ENCODE measurements around the gene ATP12A.
"Not testable (repeated sequence)": the region's sequence is repeated elsewhere in the genome, so short reads cannot be mapped to it uniquely, and the experiment has no call there.

The ATP12A gene

DNA sequence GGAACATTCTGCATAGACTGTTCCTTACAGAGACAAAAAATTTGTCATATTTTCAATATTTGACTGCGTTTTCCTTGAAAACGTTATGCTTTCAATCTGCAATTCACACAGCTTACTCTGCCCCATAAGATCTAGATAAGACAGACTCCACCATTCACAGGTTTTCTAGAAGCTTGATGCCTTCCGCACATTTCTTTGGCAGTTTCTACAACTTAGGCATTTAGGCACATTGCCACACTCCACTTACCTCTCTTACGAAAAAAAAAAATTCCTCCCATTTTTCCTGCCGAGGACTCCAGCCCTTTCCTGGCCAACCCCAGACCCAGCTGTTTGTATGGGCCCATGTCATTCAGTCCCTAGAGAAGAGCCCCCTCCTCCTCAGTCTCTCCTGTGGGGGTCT lies 11.2 kb downstream of the ATP12A start:
- no peak for DNase-seq

DNA sequence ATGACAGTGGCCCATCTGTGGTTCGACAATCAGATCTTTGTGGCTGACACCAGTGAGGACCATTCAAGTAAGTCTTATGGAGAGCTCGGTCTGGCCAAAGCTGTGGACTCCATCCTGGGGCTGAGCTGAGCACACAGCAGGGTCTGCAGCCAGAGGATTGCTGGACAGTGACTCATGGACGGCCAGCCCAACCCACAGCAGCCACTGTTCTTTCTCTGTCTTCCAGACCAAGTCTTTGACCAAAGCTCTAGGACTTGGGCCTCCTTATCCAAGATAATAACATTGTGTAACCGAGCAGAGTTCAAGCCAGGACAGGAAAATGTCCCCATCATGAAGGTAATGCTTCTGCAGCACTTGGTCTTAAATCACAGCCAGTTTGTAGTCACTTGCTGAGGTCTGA lies 12.4 kb downstream of the ATP12A start:
- no peak for DNase-seq

DNA sequence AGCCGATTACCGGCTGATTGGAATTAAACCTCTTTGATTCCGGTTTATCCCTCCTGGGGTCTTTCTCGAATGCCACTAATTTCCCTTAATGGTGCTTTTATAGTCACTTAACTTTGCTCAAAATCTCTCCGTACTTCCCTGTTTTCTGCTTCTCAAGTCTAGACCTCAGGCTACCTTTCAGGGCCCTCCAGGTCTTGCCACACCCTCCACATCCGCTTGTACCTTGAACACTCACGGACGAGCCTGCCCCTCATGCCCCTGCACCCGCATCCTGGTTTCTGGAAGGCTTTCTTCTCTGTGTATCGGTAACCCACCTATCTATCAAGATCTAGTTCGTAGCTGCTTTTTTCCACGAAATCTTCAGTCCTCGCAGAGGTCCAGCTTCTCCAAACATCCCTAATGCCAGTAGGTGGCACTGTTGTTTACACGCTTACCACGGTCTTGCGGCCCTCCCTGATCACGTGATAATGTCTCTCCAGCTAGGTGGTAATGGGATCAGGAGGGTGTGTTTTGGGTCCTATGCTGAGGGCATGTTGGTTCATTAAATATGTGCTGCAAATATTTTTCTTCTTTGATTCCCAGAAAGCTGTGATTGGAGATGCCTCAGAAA lies 13.8 kb downstream of the ATP12A start:
- no peak for DNase-seq

DNA sequence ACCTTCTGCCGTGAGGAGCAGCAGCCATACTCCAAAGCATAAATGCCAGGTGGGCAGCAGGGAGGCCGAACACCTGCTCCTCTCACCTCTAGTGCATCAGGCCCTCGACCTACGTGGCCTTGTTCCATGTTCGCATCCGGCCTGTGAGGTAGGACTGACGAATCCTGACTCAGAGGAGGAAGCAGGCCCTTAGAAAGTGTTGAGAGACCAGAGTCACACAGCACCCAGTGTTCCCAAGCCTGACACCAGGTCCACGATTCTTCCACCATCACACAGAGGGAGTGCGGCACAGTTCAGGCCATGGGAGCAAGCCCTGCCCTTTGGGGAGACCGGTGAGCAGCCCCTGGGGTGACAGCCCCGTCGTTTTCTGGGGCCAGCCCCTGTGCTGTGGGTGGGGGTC lies 14.7 kb downstream of the ATP12A start:
- DNase-seq, result no peak

DNA sequence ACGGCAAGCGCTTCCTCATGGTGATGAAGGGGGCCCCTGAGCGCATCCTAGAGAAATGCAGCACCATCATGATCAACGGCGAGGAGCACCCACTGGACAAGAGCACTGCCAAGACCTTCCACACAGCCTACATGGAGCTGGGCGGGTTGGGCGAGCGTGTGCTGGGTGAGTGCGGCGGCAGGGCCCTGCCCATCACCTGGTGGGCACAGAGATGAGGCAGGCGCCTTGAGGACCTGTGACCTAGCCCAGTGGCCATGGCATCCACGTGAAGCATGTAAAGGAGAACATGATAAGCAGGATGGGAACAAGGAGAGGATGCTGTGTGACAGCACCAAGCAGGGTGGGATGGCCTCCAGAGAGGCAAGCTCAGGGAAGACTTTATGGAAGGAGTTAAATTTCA lies 18.5 kb downstream of the ATP12A start:
- DNase-seq, result no peak

DNA sequence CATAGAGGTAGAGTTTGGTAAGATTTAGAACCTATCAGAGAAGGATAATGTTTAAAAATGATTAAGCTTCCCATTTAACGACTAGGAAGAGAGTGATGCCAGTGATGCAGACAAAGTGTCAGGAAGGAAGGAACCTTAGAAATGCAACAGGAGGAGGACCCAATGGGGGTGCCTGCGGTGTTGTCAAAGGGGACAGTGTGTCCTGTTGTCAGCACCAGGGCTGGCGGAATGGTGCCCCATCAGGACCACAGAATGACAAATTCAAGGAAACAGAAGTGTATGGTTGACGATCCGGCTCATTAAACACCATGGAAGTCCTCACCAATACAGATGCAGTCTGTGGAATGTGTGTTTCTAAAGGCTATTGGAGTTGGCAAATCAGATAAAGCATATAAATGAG lies 19.3 kb downstream of the ATP12A start:
- DNase-seq, result no peak

DNA sequence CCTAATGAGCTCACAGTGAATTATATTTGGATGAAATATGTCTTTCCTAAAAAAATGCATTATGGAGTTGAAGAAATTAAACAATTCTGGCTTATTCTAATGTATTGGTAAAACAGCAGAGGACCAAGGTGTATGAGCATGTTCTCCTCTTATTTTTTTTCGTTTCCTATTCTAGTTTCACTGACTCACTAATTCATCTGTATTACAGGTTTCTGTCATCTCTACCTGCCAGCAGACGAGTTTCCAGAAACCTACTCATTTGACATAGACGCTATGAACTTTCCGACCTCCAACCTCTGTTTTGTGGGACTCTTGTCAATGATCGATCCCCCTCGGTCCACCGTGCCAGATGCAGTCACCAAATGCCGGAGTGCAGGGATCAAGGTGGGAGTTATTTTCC lies 20.3 kb downstream of the ATP12A start:
- DNase-seq, result no peak

DNA sequence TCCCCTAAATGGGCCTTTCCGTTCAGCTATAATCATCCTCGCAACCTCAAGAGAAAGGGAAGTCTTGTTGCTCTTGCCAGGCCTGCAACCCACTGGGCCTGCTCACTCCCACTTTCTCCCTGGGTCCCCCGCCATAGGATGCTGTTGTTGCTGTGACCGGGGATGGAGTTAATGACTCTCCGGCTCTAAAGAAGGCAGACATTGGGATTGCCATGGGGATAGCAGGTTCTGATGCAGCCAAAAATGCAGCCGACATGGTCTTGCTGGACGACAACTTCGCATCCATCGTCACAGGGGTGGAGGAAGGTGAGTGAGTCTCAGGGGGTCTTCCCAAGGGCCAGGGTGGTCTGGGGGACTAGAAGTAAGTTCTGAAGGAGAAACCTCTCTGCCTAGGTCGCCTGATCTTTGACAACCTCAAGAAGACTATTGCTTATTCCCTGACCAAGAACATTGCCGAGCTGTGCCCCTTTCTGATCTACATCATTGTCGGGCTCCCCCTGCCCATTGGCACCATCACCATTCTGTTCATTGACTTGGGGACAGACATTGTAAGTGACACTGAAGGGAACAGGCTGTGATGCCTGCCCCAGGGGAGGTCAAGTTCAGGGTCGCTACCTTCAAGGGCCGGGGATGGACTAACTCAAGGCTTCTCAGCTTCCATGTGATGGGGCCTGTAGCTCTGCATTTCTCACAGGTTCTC lies 26.8 kb downstream of the ATP12A start:
- DNase-seq, result no peak

DNA sequence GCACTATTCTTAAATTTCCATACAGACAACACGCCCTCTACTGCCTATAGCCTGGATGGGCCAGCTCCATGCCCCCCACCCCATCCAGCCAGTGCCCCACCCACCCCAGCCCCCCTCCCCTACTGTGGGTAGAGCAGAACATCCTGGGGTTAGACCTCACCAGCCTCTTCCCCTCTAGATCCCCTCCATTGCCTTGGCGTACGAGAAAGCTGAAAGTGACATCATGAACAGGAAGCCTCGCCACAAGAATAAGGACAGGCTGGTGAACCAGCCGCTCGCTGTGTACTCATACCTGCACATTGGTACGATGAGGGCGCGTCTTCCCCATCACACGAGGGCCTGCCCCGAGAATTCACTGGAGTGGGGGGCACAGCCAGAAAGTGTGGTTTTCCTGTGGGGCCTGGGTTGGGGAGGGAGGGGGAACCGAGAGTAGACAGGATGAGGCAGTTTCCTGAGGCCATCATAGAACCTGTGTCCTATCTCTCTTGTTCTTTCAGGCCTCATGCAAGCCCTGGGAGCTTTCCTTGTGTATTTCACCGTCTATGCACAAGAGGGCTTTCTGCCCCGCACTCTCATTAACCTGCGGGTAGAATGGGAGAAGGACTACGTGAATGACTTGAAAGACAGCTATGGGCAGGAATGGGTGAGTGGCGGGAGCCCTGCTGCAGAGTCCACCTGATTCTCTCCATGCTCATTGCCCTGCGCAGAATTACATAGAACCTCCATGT lies 29.1 kb downstream of the ATP12A start:
- peak; percentile 30 for DNase-seq

DNA sequence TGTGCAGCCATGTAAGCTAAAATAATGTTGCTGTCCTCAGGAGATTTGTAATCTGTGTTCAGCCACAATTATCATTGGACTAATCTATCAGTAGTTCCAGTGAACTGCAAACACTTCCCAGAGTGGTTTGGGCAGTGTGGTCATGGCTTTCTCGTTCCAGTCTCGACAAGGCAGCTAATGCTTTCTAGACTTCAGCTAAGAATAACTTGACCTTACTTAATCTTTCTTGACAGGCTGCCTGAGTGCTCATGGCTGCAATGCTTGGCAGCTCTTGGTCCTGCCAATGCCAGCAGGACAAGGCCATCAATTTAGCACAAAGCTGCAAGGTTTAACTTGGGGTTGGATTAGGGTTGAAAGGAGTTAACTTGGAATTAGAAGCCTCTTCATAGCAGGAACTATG lies 32.8 kb downstream of the ATP12A start:
- DNase-seq, result no peak

DNA sequence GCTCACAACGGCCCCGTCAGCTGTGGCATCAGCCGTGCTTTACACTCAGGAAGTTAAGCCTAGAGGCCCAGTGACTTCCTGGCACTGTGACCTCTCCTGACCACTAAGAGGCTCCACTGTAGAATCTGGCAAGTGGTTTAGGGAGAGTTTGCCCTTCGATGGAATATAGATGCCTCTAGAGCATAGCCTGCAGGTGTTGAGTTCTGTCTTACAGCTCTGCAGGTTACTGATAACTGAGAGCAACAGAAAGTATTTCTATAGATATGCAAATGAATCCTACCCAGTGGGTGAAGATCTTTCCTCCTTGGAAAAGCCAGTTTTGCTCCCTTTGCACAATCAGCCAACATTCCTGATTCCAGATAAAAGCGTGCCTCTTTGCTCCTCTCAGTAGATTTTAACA lies 35.8 kb downstream of the ATP12A start:
- DNase-seq, result no peak

DNA sequence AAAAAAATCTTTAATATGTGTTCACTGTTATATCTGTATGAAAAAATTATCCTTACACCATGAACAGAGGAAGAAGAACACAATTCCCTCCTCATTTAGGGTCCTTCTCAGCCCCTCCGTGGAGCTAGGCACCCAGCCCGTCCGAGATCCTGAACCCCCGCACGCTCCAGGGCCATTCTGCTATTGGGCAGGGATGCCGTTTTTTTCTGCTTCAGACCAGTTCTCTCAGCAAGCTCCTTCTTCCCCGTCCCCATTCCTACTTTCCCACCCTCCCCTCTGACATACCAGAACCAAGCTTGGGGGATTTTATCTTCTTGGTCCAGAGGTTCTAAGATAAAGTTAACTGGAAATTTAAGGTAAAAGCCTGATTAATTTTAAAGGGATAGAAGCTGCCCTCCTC lies 36.2 kb downstream of the ATP12A start:
- no peak for DNase-seq

DNA sequence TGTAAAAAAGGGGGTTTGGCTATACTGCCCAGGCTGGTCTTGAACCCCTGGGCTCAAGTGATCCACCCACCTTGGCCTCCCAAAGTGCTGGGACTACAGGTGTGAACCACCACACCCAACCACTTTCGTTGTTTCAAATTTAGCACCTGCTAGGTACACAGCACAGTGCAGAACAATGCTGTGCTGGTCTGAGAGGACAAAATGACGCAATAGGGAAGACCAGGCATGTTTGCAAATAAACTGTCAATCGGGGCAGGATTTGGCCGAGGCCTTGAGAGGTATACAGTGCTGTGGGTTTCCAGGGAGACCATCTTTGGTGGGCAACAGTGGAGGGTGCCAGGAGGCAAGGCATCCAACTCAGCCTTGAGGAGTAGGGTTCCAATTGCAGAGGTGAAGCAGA lies 37.0 kb downstream of the ATP12A start:
- no peak for DNase-seq

DNA sequence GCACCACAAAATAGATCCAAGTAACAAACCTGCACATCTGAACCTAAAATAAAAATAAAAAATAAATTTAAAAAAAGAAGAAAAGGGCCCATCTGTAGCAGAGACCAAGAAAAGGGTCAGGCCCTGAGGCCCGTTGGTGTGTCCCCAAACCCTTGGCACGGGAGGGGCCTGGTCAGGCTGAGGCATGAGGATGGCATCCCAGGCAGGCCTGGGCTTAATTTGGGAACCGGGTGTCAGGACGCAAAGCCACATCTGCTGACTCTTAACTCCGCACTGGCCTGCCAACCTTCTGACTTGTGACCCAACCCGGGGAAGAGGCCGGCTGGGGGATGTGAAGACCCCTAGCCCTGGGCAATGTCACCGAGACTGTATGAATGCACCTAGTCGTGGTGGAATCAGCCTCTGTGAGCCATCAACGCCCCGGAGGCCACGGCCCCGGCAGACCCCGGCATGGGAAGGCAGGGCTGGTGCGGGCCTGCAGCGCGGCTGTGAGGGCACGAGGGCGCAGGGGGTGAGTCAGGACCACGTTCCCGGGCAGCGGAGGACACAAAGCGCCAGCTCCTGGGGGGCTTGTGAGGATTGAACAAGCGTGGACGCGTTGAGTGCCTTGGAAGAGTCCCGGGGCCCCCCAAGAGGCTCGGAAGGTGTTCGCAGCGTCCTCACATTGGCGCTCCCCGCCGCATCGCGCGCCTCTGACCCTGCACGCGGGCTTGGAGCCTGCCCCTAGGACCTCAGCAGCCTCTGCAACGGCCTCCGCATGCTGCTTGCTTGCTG lies 38.2 kb downstream of the ATP12A start:
- DNase-seq, result no peak

DNA sequence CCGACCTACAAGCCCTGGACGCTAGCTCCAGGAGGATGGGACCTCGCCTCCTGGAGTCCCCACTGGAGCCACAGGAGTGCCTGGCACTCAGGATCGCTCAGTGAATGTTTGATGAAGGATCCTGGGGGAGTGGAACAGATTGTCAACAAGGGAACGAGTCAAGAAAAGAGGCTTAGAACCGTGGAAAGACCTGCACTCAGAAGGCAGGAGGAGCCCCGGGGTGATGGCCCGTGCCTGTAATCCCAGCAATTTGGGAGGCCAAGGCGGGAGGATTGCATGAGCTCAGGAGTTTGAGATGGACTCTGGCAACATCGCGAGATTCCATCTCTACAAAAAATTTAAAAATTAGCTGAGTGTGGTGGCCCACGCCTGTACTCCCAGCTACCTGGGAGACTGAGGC lies 38.9 kb downstream of the ATP12A start:
- DNase-seq, result no peak

DNA sequence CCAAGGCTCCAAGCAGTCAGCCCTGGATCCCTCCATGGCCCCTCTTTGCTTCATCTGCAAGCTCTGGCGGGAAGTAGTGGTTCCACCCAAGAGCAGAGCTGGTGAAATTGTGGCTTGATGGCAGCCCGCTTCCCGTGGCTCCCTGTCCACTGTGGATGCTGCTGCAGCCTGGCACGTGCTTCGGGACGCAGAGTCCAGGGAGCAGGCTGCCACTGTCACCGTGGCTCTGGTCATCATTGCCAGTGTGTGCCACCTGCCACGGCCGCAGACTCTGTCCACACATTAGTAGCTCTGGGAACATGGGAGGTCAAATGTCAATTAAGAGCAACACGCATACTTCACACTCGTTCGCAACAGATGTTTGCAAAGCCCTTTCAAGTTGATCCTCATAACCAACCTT lies 43.0 kb downstream of the ATP12A start:
- no peak for DNase-seq

DNA sequence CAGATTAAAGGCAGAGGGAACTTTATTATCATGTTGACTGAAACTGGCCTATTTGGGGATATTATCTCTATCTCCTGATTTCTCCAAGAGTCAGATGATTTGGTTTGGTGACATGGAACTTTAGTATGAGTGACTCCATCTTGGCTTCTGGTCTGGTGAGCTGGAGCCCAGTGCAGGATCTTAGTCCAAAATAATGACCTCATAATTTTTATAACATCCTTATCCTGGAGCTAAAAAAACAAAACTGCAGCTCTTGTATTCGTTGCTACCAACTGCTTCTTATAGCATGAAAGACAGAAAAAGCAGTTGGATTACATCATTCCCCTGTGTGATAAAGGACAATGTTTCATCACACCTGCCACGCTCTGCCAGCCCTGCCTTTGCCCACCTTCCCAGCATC lies 44.5 kb downstream of the ATP12A start:
- DNase-seq, result no peak

DNA sequence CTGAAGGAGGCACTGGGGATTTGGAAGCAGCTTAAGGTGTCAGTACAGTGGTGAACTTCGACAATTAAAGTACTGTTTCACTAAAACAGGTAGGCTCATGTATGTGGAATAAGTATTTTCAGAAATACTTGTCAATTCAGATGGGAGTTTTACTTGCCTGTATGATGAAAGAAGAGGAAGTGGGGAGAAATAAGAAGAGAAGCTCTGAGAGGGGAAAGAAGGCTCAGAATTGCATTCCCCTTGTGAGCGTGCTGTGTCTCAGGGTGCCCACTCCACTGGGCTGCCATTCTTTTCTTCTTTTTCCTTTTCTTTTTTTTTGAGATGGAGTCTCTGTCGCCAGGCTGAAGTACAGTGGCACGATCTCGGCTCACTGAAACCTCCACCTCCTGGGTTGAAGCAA lies 45.2 kb downstream of the ATP12A start:
- DNase-seq, result no peak

DNA sequence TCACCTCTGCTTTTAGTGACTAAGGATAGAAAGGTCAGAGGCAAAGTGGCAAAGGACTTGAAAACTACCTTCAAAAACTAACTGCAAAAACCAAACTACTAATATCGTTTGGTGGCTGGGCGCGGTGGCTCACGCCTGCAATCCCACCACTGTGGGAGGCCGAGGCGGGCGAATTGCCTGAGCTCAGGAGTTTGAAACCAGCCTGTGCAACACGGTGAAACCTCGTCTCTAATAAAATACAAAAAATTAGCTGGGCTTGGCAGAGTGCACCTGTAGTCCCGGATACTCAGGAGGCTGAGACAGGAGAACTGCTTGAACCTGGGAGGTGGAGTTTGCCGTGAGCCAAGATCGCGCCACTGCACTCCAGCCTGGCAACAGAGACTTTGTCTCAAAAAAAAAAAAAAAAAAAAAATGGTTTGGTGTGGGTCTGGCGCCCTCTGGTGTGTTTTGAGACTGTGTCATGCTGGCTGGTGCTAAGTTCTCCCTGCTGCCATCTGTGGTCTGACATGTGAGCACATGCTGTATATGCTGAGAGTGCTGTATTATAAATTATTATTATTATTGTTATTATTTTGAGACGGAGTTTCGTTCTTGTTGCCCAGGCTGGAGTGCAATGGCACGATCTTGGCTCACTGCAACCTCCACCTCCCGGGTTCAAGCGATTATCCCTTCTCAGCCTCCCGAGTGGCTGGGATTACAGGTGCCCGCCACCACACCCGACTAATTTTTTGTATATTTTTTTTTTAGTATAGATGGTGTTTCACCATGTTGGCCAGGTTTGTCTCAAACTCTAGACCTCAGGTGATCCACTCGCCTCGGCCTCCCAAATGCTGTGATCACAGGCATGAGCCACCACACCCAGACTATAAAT lies 47.8 kb downstream of the ATP12A start:
- peak; percentile 47 for DNase-seq

DNA sequence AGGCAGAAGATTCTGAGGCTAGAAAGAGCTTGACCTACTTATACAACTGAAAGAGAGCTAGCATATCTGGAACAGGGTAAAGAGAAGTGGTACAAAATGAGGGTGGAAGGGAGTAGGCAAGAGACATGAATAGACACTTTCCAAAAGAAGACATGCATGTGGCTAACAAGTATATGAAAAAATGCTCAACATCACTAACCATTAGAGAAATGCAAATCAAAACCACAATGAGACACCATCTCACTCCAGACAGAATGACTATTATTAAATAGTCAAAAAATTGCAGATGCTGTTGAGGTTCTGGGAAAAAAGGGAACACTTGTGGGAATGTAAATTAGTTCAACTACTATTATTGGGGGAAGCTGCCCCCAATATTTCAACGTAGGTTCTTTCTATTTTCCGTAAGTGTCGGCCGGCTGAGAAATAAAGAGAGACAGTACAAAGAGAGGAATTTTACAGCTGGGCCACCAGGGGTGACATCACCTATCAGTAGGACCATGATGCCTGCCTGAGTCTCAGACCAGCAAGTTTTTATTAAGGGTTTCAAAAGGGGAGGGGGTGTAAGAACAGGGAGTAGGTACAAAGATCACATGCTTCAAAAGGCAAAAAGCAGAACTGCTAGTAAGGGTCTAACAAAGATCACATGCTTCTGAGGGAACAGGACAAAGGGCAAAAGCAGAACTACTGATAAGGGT lies 50.8 kb downstream of the ATP12A start:
- not testable (repeated sequence) for DNase-seq

DNA sequence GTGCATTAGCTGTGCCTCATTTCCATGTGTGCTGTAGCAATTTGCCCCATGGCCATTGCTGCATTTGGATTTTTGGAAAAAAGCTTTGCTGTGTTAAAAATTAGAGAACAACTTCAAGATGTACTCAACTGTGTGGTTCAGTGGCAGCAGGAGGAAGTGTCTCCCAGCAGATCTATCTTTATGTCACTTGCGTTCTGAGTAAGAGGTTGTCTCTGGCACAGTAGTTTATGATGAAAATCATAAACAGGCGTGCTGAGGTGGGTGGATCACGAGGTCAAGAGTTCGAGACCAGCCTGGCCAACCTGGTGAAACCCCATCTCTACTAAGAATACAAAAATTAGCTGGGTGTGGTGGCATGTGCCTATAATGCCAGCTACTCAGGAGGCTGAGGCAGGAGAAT lies 54.7 kb downstream of the ATP12A start:
- no peak for DNase-seq

DNA sequence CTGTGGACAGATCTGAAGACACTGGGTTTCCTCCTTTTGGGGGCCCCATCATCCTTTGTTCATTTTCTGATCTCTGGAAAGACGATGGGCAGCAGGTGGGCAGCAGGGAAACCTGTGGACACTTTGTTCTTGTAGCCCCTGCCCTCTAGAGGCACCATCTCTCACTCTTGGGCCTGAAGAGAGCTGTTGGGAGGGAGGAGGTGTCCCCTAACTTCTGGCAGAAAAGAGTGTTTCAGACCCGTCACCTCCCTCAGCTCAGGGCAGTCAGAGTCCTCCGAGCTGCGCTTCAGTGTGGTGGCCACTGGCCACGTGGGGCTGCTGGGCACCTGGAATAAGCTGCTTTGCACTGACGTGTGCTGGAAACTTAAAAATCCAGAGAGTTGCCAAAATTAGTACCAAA lies 56.8 kb downstream of the ATP12A start:
- no peak for DNase-seq
